Large intestine (tissue), 3 donors: ENCODE data around the gene STRBP. TPM values are rescaled to one million over a fixed set of nuclear protein-coding genes. Genes with fewer than 3 reads are reported as not detected.
A peak's percentile ranks its signal among the peaks of the same experiment; 100 is the strongest.

Source experiments
- DNase-seq, 2 donors: peaks; one replicate each; pipeline versions ENCODE4 v3.0.0 to v3.0.0-alpha.2; 2013
- H3K27ac ChIP-seq: one replicate; pipeline ENCODE4 v1.5.1; 2013; ENCODE audit warnings: low read length
- H3K27me3 ChIP-seq: 2 replicates; pipeline ENCODE4 v1.6.1; 2013; ENCODE audit warnings: low read length; ENCODE audit not compliant: control insufficient read depth, insufficient read depth
- H3K36me3 ChIP-seq: 2 replicates; pipeline ENCODE4 v1.6.1; 2013; ENCODE audit warnings: low read length; ENCODE audit not compliant: control insufficient read depth, insufficient read depth
- H3K4me1 ChIP-seq: one replicate; pipeline ENCODE4 v1.6.1; 2013; ENCODE audit warnings: low read length; ENCODE audit not compliant: control insufficient read depth, insufficient read depth
- H3K4me3 ChIP-seq: one replicate; pipeline ENCODE4 v1.5.1; 2013; ENCODE audit warnings: low read length
- H3K9me3 ChIP-seq: one replicate; pipeline ENCODE4 v1.6.1; 2013; ENCODE audit warnings: mild to moderate bottlenecking, low read depth, low read length, moderate library complexity; ENCODE audit not compliant: control insufficient read depth
- WGBS: methylation state at CpG from one replicate; pipeline ENCODE4 v1.1.5; 2013; ENCODE audit warnings: low lambda C conversion rate; ENCODE audit not compliant: insufficient coverage; 5-methylcytosine and 5-hydroxymethylcytosine counted together
- polyA plus RNA-seq: library from polyadenylated mRNA; unstranded; fragments of 120-200 nt; gene quantifications from one replicate; pipeline ENCODE4 v1.2.1, GENCODE V29; 2013

Gene STRBP
- polyA plus RNA-seq, 1 donor: 29.1 TPM

- peak in 1 of 2 donors; percentile 18 for DNase-seq
- H3K4me3 ChIP-seq: peak overlapping the region; percentile 76
- H3K27me3 ChIP-seq: no peaks in the 10 kb centered on the region
- H3K27ac ChIP-seq: no peak overlapping the region
- 0% methylated on average over 1 of the region's 34 CpGs for WGBS
- peaks cover 13% of the 10 kb centered on the region for H3K4me1 ChIP-seq
- H3K9me3 ChIP-seq: no peaks in the 10 kb centered on the region
- H3K36me3 ChIP-seq: no peaks in the 10 kb centered on the region
Measured at GRCh38 chr9:123267481-123268198, 746 bp downstream of the STRBP start.

GRCh38 chr9:123266655-123267399, 1.6 kb downstream of the STRBP start:
- Histone ChIP-seq H3K9me3 (no peaks in the 10 kb centered on the region), H3K27me3 (no peaks in the 10 kb centered on the region), H3K4me1 (peaks cover 13% of the 10 kb centered on the region), H3K4me3 (peak overlapping the region; percentile 76), H3K36me3 (no peaks in the 10 kb centered on the region), H3K27ac (no peak overlapping the region)
- DNase-seq: no peak
- WGBS: 57% methylated on average over 9 of the region's 9 CpGs

GRCh38 chr9:123265833-123266232, 2.6 kb downstream of the STRBP start:
- H3K36me3 ChIP-seq: no peaks in the 10 kb centered on the region
- H3K9me3 ChIP-seq: no peaks in the 10 kb centered on the region
- no peak overlapping the region for H3K4me3 ChIP-seq
- no peak for DNase-seq
- no peaks in the 10 kb centered on the region for H3K27me3 ChIP-seq
- no peak overlapping the region for H3K27ac ChIP-seq
- H3K4me1 ChIP-seq: peaks cover 13% of the 10 kb centered on the region
- WGBS: no CpG with 5 or more reads among the region's 4 CpGs

GRCh38 chr9:123263227-123263626, 5.2 kb downstream of the STRBP start:
- H3K27me3 ChIP-seq: no peaks in the 10 kb centered on the region
- H3K27ac ChIP-seq: no peak overlapping the region
- H3K4me3 ChIP-seq: no peak overlapping the region
- peaks cover 5% of the 10 kb centered on the region for H3K4me1 ChIP-seq
- H3K36me3 ChIP-seq: no peaks in the 10 kb centered on the region
- DNase-seq: no peak
- no peaks in the 10 kb centered on the region for H3K9me3 ChIP-seq
- 100% methylated on average over 1 of the region's 3 CpGs for WGBS

- no peaks in the 10 kb centered on the region for H3K9me3 ChIP-seq
- no CpG with 5 or more reads among the region's 1 CpG for WGBS
- no peak overlapping the region for H3K4me3 ChIP-seq
- no peak overlapping the region for H3K27ac ChIP-seq
- H3K27me3 ChIP-seq: no peaks in the 10 kb centered on the region
- H3K4me1 ChIP-seq: peaks cover 5% of the 10 kb centered on the region
- no peak for DNase-seq
- no peaks in the 10 kb centered on the region for H3K36me3 ChIP-seq
Measured at GRCh38 chr9:123262338-123262737, 6.0 kb downstream of the STRBP start.

DNA sequence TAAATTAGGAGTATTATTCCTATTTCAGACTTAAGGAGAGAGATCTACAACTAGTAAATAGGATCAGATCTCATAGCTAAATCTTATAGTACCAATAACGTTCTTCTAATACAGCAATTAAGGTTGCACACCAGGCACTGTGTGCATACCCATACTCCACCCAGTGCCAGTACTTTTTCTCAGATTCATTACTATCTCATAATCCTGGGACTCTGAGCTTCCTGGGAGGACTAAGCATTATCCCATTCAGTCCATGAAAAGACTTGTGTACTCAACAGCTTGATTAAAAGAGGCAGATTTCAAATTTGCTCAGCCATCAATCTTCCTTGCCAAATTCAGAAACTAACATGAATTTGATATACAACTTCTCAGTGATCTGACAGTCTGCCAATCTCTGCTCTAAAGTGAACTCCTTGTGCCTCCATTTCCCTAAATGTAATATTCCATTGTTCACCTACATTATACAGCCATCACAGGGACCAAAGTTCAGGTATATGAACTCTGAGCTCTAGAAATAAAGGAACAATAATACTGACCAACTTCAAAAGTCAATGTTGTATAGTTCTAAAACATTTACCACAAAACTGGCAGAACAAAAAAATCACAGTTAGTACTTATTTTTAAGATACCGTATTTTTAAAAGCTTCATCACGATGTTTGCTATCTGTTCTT, 7.2 kb downstream of the STRBP start:
- no peaks in the 10 kb centered on the region for H3K9me3 ChIP-seq
- peak in 1 of 2 donors; percentile 37 for DNase-seq
- WGBS: 33% methylated on average over 1 of the region's 3 CpGs
- no peaks in the 10 kb centered on the region for H3K4me1 ChIP-seq
- H3K27ac ChIP-seq: no peak overlapping the region
- H3K27me3 ChIP-seq: no peaks in the 10 kb centered on the region
- no peak overlapping the region for H3K4me3 ChIP-seq
- no peaks in the 10 kb centered on the region for H3K36me3 ChIP-seq

DNA sequence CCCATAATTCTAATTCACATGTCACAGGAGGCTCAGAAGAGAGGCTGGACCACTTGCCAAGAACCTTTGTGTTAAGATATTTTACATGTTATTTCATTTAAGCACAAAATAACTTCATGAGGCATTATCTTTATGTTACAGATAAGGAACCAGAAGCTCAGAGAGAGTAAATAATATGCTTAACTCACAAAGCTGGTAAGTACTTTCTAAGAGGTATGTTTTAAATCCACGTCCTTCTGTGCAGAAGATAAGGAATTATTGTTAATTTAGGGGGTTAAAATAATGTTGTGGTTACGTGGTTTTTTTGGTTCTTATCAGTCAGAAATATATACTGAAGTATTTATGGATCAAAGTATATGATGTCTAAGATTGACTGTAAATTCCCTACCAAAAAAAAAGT, 8.0 kb downstream of the STRBP start:
- no peaks in the 10 kb centered on the region for H3K9me3 ChIP-seq
- no peak overlapping the region for H3K4me3 ChIP-seq
- H3K4me1 ChIP-seq: no peaks in the 10 kb centered on the region
- H3K27ac ChIP-seq: no peak overlapping the region
- H3K36me3 ChIP-seq: no peaks in the 10 kb centered on the region
- no peaks in the 10 kb centered on the region for H3K27me3 ChIP-seq
- whole genome bisulfite sequencing: 22% methylated on average over 1 of the region's 2 CpGs
- DNase-seq: no peak

DNA sequence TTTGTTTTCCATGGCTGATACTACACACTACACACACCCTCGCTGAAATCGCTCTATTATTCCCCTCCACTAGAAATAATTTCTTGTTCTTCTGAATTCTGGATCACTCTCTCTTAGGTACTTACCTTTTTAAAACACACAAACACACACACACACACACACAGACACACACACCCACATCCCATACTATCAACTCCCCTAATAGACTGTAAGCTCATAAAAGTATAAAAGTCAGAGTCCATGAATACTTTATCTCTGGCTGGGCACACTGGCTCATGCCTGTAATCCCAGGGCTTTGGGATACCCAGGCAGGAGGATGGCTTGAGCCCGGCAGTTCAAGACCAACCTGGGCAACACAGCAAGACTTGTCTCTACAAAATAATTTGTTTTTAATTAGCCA, 11.1 kb downstream of the STRBP start:
- 90% methylated on average over 2 of the region's 3 CpGs for WGBS

GRCh38 chr9:123255718-123256117, 12.7 kb downstream of the STRBP start:
- Histone ChIP-seq H3K27ac (no peak overlapping the region), H3K27me3 (no peaks in the 10 kb centered on the region), H3K36me3 (no peaks in the 10 kb centered on the region), H3K4me3 (no peak overlapping the region), H3K4me1 (peaks cover 8% of the 10 kb centered on the region), H3K9me3 (no peaks in the 10 kb centered on the region)
- 89% methylated on average over 1 of the region's 3 CpGs for WGBS
- DNase-seq: no peak

More for the DNA sequence above, 11.1 kb downstream of the STRBP start:
- H3K9me3 ChIP-seq: no peaks in the 10 kb centered on the region
- no peak overlapping the region for H3K27ac ChIP-seq
- no peaks in the 10 kb centered on the region for H3K4me1 ChIP-seq
- no peak overlapping the region for H3K4me3 ChIP-seq
- no peaks in the 10 kb centered on the region for H3K27me3 ChIP-seq
- H3K36me3 ChIP-seq: no peaks in the 10 kb centered on the region
- DNase-seq: peak; percentile 39 to 78

- peaks cover 8% of the 10 kb centered on the region for H3K4me1 ChIP-seq
- H3K9me3 ChIP-seq: no peaks in the 10 kb centered on the region
- WGBS: no CpG with 5 or more reads among the region's 1 CpG
- no peak overlapping the region for H3K27ac ChIP-seq
- H3K4me3 ChIP-seq: no peak overlapping the region
- no peak for DNase-seq
- no peaks in the 10 kb centered on the region for H3K36me3 ChIP-seq
- H3K27me3 ChIP-seq: no peaks in the 10 kb centered on the region
Measured at GRCh38 chr9:123253204-123253603, 15.2 kb downstream of the STRBP start.
